DOHH2 (cell line): ENCODE data around the gene OGFOD3.

Experiments used
- EZH2phosphoT487 ChIP-seq: fragments of 200-600 bp; sonication (generic); IDR thresholded peaks from 2 replicates; pipeline ENCODE4 v1.6.1; 2017; ENCODE audit warnings: borderline replicate concordance, mild to moderate bottlenecking, antibody characterized with exemption, low read length, moderate library complexity, mixed read lengths
- TF ChIP-seq, protein P1 (sequence below): fragments of 200-600 bp; sonication (generic); IDR thresholded peaks from one replicate; pipeline ENCODE4 v1.5.1; 2014; ENCODE audit warnings: antibody characterized with exemption, mild to moderate bottlenecking, low read depth, low read length; ENCODE audit not compliant: poor library complexity, severe bottlenecking

DNA sequence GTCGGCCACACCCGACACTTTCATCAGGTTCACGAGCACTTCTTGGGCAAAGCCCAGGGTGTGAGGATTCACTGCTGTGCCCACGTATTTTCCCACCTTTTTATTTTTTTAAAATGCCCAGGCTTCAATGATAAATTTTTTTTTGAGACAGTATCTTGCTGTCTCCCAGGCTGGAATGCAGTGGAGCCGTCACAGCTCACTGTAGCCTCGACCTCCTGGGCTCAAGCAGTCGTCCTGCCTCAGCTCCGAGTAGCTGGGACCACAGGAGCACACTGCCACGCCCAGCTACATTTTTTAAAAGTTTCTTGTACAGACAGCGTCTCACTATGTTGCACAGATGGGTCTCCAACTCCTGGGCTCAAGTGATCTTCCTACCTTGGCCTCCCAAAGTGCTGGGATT is 29.0 kb downstream of the OGFOD3 start:
- TF ChIP-seq, protein P1, sequence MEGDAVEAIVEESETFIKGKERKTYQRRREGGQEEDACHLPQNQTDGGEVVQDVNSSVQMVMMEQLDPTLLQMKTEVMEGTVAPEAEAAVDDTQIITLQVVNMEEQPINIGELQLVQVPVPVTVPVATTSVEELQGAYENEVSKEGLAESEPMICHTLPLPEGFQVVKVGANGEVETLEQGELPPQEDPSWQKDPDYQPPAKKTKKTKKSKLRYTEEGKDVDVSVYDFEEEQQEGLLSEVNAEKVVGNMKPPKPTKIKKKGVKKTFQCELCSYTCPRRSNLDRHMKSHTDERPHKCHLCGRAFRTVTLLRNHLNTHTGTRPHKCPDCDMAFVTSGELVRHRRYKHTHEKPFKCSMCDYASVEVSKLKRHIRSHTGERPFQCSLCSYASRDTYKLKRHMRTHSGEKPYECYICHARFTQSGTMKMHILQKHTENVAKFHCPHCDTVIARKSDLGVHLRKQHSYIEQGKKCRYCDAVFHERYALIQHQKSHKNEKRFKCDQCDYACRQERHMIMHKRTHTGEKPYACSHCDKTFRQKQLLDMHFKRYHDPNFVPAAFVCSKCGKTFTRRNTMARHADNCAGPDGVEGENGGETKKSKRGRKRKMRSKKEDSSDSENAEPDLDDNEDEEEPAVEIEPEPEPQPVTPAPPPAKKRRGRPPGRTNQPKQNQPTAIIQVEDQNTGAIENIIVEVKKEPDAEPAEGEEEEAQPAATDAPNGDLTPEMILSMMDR = no peak
- TF ChIP-seq EZH2phosphoT487 = no peak
